Kidney (tissue), 14 donors: ENCODE results near the gene PCDHGB3. TPM values are rescaled to one million over a fixed set of nuclear protein-coding genes. Genes with fewer than 3 reads are reported as not detected.

ENCODE experiments used
- DNase-seq, 5 donors: peaks; one replicate each; pipeline ENCODE4 v3.0.0-alpha.2; 2013 to 2020
- FAIRE-seq: peaks from 2 replicates; lab custom pipeline; 2012; peaks lifted over from hg19 to GRCh38; lab: Jason Lieb, UNC
- H3K27ac ChIP-seq, 2 donors: one replicate each; pipeline ENCODE4 v1.7.0; 2013; ENCODE audit warnings: low read depth in 2 of 2, low read length in 2 of 2, inconsistent platforms in 1 of 2
- H3K27me3 ChIP-seq: one replicate; pipeline ENCODE4 v1.7.1; 2013; ENCODE audit warnings: low read length, inconsistent platforms; ENCODE audit not compliant: control insufficient read depth, insufficient read depth
- H3K36me3 ChIP-seq, 3 donors: one replicate each; pipeline versions ENCODE4 v1.7.0 to v1.7.1; 2013; ENCODE audit warnings: low read length in 3 of 3, control low read depth in 1 of 3, inconsistent platforms in 1 of 3; ENCODE audit not compliant: insufficient read depth in 3 of 3, control insufficient read depth in 2 of 3
- H3K4me1 ChIP-seq, 3 donors: one replicate each; pipeline versions ENCODE4 v1.7.0 to v1.7.1; 2013; ENCODE audit warnings: low read length in 3 of 3, inconsistent platforms in 1 of 3, low read depth in 1 of 3; ENCODE audit not compliant: control insufficient read depth in 2 of 3, insufficient read depth in 2 of 3
- H3K4me3 ChIP-seq, 3 donors: one replicate each; pipeline versions ENCODE4 v1.7.0 to v1.8.1; 2013; ENCODE audit warnings: low read length in 3 of 3, control low read depth in 1 of 3, inconsistent platforms in 1 of 3
- H3K9ac ChIP-seq, 3 donors: one replicate each; pipeline versions ENCODE4 v1.7.0 to v1.7.1; 2013; ENCODE audit warnings: low read length in 3 of 3, control low read depth in 1 of 3, inconsistent platforms in 1 of 3
- H3K9me3 ChIP-seq, 3 donors: one replicate each; pipeline versions ENCODE4 v1.7.0 to v1.7.1; 2013; ENCODE audit warnings: low read length in 3 of 3, control low read depth in 1 of 3, inconsistent platforms in 1 of 3; ENCODE audit not compliant: control insufficient read depth in 2 of 3, insufficient read depth in 1 of 3
- intact Hi-C: fragments of 100-400 bp; cut with DNase I; formaldehyde crosslinking; loops from one replicate; pipeline ENCODE4 v1.11.1; 2022
- polyA plus RNA-seq: library from polyadenylated mRNA; stranded (reverse); fragments of 350-450 nt; fragmentation: Illumina TruSeq; extraction: RNeasy Lipid Tissue Mini Kit (QIAGEN cat#74804); gene quantifications from one replicate; pipeline ENCODE4 v1.2.3, GENCODE V29; 2014; ENCODE audit warnings: low read depth, low replicate concordance; ENCODE audit not compliant: insufficient read depth
- total RNA-seq: library from RNA; stranded (reverse); fragmentation: NEBNext Ultra II Directional; extraction: Animal tissue kit (Norgen Biotek cat#: 25700); gene quantifications from one replicate; pipeline ENCODE4 v1.2.1, GENCODE V29; 2021
- TF ChIP-seq, protein P1 (sequence below): IDR thresholded peaks from 3 replicates; pipeline ENCODE4 v1.5.1; 2012; ENCODE audit warnings: mild to moderate bottlenecking, moderate library complexity, borderline replicate concordance; ENCODE audit not compliant: insufficient read depth; ENCODE audit errors: extremely low read depth
- donor health status: control.
- donor health status: control.
- donor health status: control.
- donor health status: control.
- donor health status: control.
- donor health status: DM: yes; HTN: yes; CAD: no.
- donor health status: Normal renal cell carcinoma (clear cell type).

PCDHGB3 gene
- total and polyA plus RNA-seq, 2 donors from 2014 or later: 0.15 to 4.4 TPM

DNA sequence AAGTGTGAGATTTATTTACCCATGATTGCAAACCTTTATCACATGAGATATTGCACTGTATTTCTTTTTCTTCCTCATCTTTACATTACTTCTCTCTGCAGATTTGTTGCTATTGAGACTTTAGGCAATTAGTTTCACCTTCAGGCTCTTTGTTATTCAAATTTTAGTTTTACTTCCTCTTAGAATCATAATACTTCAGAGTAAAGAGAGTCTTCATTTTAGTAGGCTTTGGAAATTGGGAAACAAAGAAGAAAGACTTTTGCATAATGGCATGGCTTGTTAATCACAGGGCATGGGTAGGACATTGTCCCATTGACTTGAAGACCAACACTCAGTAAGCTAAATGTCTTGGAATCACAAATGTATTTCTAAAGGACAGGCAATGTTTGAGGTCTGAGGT lies 7.3 kb upstream of the PCDHGB3 start:
- TF ChIP-seq, protein P1, sequence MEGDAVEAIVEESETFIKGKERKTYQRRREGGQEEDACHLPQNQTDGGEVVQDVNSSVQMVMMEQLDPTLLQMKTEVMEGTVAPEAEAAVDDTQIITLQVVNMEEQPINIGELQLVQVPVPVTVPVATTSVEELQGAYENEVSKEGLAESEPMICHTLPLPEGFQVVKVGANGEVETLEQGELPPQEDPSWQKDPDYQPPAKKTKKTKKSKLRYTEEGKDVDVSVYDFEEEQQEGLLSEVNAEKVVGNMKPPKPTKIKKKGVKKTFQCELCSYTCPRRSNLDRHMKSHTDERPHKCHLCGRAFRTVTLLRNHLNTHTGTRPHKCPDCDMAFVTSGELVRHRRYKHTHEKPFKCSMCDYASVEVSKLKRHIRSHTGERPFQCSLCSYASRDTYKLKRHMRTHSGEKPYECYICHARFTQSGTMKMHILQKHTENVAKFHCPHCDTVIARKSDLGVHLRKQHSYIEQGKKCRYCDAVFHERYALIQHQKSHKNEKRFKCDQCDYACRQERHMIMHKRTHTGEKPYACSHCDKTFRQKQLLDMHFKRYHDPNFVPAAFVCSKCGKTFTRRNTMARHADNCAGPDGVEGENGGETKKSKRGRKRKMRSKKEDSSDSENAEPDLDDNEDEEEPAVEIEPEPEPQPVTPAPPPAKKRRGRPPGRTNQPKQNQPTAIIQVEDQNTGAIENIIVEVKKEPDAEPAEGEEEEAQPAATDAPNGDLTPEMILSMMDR: no peak
- no peaks in the 10 kb centered on the region for H3K36me3 ChIP-seq
- H3K4me1 ChIP-seq: no peaks in the 10 kb centered on the region
- FAIRE-seq (no peak), DNase-seq (no peak)
- H3K27ac ChIP-seq: no peak overlapping the region
- H3K4me3 ChIP-seq: no peak overlapping the region
- peaks cover 0 to 81% (median 29%) of the 10 kb centered on the region in 3 donors for H3K9me3 ChIP-seq
- no peaks in the 10 kb centered on the region for H3K27me3 ChIP-seq
- intact Hi-C loops: no loop called here
- H3K9ac ChIP-seq: no peak overlapping the region

DNA sequence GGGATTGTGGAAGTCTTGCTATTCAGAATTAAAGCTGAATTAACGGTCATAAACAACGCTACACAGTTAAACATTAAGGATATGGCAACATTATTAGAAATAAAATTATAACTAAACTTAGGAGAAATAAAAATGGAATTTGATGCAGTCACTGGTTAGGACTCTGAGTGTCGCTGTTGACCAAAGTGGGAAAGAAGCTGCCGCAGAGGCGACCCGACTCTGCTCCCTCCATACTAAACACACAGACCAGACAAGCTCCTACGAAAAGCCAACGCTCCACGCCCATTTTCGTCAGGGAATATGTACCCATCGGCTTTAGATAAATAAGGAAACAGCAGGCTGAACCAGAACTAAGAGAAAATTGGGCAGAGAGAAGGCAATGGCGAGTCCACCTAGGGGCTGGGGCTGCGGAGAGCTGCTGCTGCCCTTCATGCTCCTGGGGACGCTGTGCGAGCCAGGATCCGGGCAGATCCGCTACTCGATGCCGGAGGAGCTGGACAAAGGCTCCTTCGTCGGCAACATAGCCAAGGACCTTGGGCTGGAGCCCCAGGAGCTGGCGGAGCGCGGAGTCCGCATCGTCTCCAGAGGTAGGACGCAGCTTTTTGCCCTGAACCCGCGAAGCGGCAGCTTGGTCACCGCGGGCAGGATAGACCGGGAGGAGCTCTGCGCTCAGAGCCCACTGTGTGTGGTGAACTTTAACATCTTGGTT lies 5.9 kb upstream of the PCDHGB3 start, which contains the start of gene PCDHGA5:
PCDHGA5 (plus strand) TSS at position 211 of the 709 bp plus-strand sequence; CDS start at position 380, 169 bp downstream.
- Histone ChIP-seq H3K9me3 (peaks cover 0 to 74% (median 29%) of the 10 kb centered on the region in 3 donors), H3K36me3 (no peaks in the 10 kb centered on the region), H3K4me3 (peak within 1 kb of the TSS in 2 of 3 donors; percentile 7 to 21), H3K27me3 (no peaks in the 10 kb centered on the region), H3K27ac (no peak within 1 kb of the TSS), H3K9ac (no peak within 1 kb of the TSS), H3K4me1 (no peaks in the 10 kb centered on the region)
- TF ChIP-seq, protein P1: no peak
- intact Hi-C loops: no loop called here
- FAIRE-seq: no peak
- DNase-seq: no peak

DNA sequence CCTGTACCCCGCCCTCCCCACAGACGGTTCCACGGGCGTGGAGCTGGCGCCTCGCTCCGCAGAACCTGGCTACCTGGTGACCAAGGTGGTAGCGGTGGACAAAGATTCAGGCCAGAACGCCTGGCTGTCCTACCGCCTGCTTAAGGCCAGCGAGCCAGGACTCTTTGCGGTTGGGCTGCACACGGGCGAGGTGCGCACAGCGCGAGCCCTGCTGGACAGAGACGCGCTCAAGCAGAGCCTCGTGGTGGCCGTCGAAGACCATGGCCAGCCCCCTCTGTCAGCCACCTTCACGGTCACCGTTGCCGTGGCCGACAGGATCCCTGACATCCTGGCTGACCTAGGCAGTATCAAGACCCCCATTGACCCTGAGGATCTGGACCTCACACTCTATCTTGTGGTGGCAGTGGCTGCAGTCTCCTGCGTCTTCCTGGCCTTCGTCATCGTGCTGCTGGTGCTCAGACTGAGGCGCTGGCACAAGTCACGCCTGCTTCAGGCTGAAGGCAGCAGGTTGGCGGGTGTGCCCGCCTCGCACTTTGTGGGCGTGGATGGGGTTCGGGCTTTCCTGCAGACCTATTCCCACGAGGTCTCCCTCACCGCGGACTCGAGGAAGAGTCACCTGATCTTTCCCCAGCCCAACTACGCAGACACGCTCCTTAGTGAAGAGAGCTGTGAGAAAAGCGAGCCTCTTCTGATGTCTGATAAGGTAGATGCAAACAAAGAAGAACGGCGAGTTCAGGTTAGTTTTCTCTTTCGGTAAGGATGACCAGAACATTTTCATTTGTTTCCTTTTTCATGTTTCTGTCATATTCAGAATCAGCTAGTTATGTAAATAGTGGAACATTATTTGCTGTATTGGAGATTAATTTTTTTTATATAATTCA lies 3.8 kb upstream of the PCDHGB3 start:
- peaks cover 0 to 66% (median 27%) of the 10 kb centered on the region in 3 donors for H3K9me3 ChIP-seq
- H3K4me3 ChIP-seq: peak overlapping the region in 1 of 3 donors; percentile 3
- DNase-seq (no peak), FAIRE-seq (no peak)
- H3K4me1 ChIP-seq: no peaks in the 10 kb centered on the region
- H3K27ac ChIP-seq: no peak overlapping the region
- TF ChIP-seq, protein P1: no peak
- no peak overlapping the region for H3K9ac ChIP-seq
- intact Hi-C loops: no loop called here
- H3K27me3 ChIP-seq: no peaks in the 10 kb centered on the region
- no peaks in the 10 kb centered on the region for H3K36me3 ChIP-seq
